SK-N-SH (cell line): ENCODE results near the gene WDFY1.
"Not testable (repeated sequence)": the region's sequence is repeated elsewhere in the genome, so short reads cannot be mapped to it uniquely, and the experiment has no call there.

Experiments used
- CTCF ChIP-seq: fragments of 200-600 bp; sonication (generic); IDR thresholded peaks from 2 replicates; pipeline ENCODE4 v1.6.1; 2017; ENCODE audit warnings: antibody characterized with exemption, mild to moderate bottlenecking, moderate library complexity
- EP300 ChIP-seq, 2 experiments: IDR thresholded peaks; 2 replicates each; pipeline versions ENCODE4 v1.4.0 to v1.6.1; 2012; ENCODE audit warnings: borderline replicate concordance in 1 of 2, low read depth in 1 of 2, low read length in 1 of 2
- EZH2phosphoT487 ChIP-seq: fragments of 200-600 bp; sonication (generic); IDR thresholded peaks from 2 replicates; pipeline ENCODE4 v1.6.1; 2017; ENCODE audit warnings: low read depth, mixed run types, mild to moderate bottlenecking, antibody characterized with exemption, moderate library complexity, borderline replicate concordance
- FOXM1 ChIP-seq: IDR thresholded peaks from 2 replicates; pipeline ENCODE4 v1.4.0; 2012; ENCODE audit warnings: low read depth, mild to moderate bottlenecking
- GATA2 ChIP-seq: sonication (generic); formaldehyde crosslinking; IDR thresholded peaks from 2 replicates; pipeline ENCODE4 v1.5.0; 2020; ENCODE audit warnings: mild to moderate bottlenecking, missing genetic modification reagents
- MAX ChIP-seq: IDR thresholded peaks from 2 replicates; pipeline ENCODE4 v1.4.0; 2012; ENCODE audit warnings: low read depth
- MXI1 ChIP-seq: IDR thresholded peaks from 2 replicates; pipeline ENCODE4 v1.6.1; 2012; ENCODE audit warnings: mild to moderate bottlenecking, low read depth, low read length, improper control_type of control experiment
- NRF1 ChIP-seq: IDR thresholded peaks from 2 replicates; pipeline ENCODE4 v1.6.1; 2012; ENCODE audit warnings: low read depth, mild to moderate bottlenecking, low read length
- POLR2AphosphoS5 ChIP-seq: IDR thresholded peaks from 2 replicates; pipeline ENCODE4 v1.6.1; 2012; ENCODE audit warnings: low read depth, low read length
- REST ChIP-seq: IDR thresholded peaks from 2 replicates; pipeline ENCODE4 v1.6.1; 2012; ENCODE audit warnings: mild to moderate bottlenecking, low read depth, low read length, moderate library complexity
- RFX5 ChIP-seq: IDR thresholded peaks from 2 replicates; pipeline ENCODE4 v1.6.1; 2012; ENCODE audit warnings: mild to moderate bottlenecking, improper control_type of control experiment, low read length
- RXRA ChIP-seq: IDR thresholded peaks from 2 replicates; pipeline ENCODE4 v1.4.0; 2012; ENCODE audit warnings: low read depth, mild to moderate bottlenecking, borderline replicate concordance
- TAF1 ChIP-seq: IDR thresholded peaks from 2 replicates; pipeline ENCODE4 v1.6.1; 2012; ENCODE audit warnings: low read depth, mild to moderate bottlenecking, low read length, moderate library complexity, borderline replicate concordance
- YY1 ChIP-seq: IDR thresholded peaks from 2 replicates; pipeline ENCODE4 v1.4.0; 2012; ENCODE audit warnings: low read depth, mild to moderate bottlenecking

- not testable (repeated sequence) for TF ChIP-seq CTCF; TAF1; EP300 (IDR thresholded peaks at IDR 0.05; ENCODE audit: borderline replicate concordance in 1 of 2, low read depth in 1 of 2, low read length in 1 of 2); MAX; NRF1; RFX5; RXRA; POLR2AphosphoS5; GATA2 (CRISPR knock-in tag); REST; YY1; FOXM1; EZH2phosphoT487; MXI1
Measured at GRCh38 chr2:223939438-223939837, 5.7 kb downstream of the WDFY1 start.
